ENCODE measurements around the gene OR10V1.

Gene OR10V1

DNA sequence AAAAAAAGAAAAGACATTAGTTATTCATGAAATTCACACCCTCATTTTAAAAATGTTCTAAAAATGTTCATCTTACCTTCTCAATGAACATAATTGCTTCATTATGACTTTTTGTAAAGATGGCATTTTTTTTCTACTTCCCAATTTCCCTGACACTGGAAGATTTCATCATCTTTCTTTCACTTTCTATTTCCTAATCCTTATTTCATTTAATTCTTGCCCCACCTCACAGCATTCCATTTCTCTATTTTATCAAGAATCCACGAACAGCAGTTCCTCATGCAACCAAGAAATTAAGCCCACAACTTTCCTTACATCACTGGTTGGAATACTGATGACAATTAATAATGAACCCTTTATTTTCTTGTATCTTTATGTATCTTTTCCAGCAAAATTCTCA, 46.7 kb downstream of the OR10V1 start:
- no peak for TF ChIP-seq KLF1 (tag by site-specific recombination; IDR thresholded peaks at IDR 0.05)
- TF ChIP-seq, protein P1, sequence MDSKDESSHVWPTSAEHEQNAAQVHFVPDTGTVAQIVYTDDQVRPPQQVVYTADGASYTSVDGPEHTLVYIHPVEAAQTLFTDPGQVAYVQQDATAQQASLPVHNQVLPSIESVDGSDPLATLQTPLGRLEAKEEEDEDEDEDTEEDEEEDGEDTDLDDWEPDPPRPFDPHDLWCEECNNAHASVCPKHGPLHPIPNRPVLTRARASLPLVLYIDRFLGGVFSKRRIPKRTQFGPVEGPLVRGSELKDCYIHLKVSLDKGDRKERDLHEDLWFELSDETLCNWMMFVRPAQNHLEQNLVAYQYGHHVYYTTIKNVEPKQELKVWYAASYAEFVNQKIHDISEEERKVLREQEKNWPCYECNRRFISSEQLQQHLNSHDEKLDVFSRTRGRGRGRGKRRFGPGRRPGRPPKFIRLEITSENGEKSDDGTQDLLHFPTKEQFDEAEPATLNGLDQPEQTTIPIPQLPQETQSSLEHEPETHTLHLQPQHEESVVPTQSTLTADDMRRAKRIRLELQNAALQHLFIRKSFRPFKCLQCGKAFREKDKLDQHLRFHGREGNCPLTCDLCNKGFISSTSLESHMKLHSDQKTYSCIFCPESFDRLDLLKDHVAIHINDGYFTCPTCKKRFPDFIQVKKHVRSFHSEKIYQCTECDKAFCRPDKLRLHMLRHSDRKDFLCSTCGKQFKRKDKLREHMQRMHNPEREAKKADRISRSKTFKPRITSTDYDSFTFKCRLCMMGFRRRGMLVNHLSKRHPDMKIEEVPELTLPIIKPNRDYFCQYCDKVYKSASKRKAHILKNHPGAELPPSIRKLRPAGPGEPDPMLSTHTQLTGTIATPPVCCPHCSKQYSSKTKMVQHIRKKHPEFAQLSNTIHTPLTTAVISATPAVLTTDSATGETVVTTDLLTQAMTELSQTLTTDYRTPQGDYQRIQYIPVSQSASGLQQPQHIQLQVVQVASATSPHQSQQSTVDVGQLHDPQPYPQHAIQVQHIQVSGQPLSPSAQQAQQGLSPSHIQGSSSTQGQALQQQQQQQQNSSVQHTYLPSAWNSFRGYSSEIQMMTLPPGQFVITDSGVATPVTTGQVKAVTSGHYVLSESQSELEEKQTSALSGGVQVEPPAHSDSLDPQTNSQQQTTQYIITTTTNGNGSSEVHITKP (tag by site-specific recombination; IDR thresholded peaks at IDR 0.05), result no peak
- no peak for TF ChIP-seq ZNF16 (tag by site-specific recombination; IDR thresholded peaks at IDR 0.05; ENCODE audit: low read depth)
- Histone ChIP-seq H3K4me3 (ENCODE audit: low read depth, low read length) (no peak overlapping the region), H3K9me3 (ENCODE audit: control insufficient read depth, insufficient read depth, low read depth, low read length) (no peaks in the 10 kb centered on the region), H3K4me1 (ENCODE audit: control insufficient read depth, insufficient read depth, low read length) (no peaks in the 10 kb centered on the region), H3K36me3 (ENCODE audit: control insufficient read depth in 2 of 2, insufficient read depth in 1 of 2, low read length in 2 of 2) (peaks cover 29 to 48% of the 10 kb centered on the region in 2 experiments), H3K27ac (ENCODE audit: extremely low read depth, low read depth, low read length) (no peak overlapping the region)
- CTCF ChIA-PET, result no interaction called here
- POLR2A ChIA-PET, result no interaction called here
